ENCODE results near the gene APLF. TPM values are rescaled to one million over a fixed set of nuclear protein-coding genes. Genes with fewer than 3 reads are reported as not detected.

APLF gene
- total and polyA plus RNA-seq, 2 experiments from 2014 or later = 3.0 to 3.7 TPM

DNA sequence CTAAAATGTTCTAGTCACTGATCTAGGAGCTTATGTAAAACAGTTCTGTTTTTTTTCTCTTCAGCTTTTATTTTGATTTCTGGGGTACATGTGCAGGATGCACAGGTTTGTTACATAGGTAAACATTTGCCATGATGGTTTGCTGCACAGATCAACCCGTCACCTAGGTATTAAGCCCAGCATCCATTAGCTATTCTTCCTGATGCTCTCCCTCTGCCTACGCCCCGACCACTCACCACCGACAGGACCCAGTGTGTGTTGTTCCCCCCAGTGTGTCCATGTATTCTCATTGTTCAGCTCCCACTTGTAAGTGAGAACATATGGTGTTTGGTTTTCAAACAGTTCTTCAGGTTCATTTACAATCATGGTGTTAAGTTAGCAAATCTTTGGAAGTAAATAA lies 91.2 kb downstream of the APLF start (continued):
- TF ChIP-seq NANOG (IDR thresholded peaks at IDR 0.05; ENCODE audit: borderline replicate concordance) = no peak

DNA sequence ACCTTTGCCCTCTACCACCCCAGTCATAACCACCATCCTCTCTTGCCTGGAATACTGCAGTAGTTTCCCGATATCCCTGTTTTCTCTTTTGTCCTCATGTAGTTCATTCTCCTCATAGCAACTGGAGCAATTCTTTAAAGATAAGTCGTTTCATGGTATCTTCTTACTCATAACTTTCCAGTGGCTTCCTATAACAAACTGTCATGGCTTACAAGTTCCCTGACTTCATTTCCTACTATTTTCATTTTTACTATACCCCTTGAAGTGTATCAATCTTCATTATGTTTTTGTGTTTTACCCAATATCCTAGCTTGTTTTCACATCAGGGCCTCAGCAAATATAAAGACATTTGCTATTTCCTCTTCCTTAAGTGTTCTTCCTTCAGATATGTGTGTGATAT lies 92.3 kb downstream of the APLF start:
- Mint-ChIP-seq H3K27me3 (ENCODE audit: insufficient read depth, low read depth, poor library complexity) (no peaks in the 10 kb centered on the region), H3K27ac (no peak overlapping the region), H3K4me1 (no peaks in the 10 kb centered on the region), H3K9me3 (no peaks in the 10 kb centered on the region), H3K4me3 (no peak overlapping the region), H3K36me3 (ENCODE audit: low read depth) (no peaks in the 10 kb centered on the region)
- H2AFZ ChIP-seq = no peak overlapping the region
- no peak overlapping the region for H3K27ac ChIP-seq (ENCODE audit: low read depth)
- no peaks in the 10 kb centered on the region for H3K4me1 ChIP-seq (ENCODE audit: insufficient read depth)
- ATAC-seq (no peak), DNase-seq (ENCODE audit: low spot score) (no peak)
- H3K4me2 ChIP-seq = no peak overlapping the region
- no peaks in the 10 kb centered on the region for H3K79me2 ChIP-seq (replicated peaks; ENCODE audit: insufficient read depth)
- no peaks in the 10 kb centered on the region for H3K36me3 ChIP-seq (ENCODE audit: insufficient read depth)
- no peak for TF ChIP-seq EZH2 (IDR thresholded peaks at IDR 0.05; ENCODE audit: low read depth, unreplicated experiment)
- no peak for TF ChIP-seq STAT1 (IDR thresholded peaks at IDR 0.05; ENCODE audit: unreplicated experiment)
- no peak for TF ChIP-seq JUNB (IDR thresholded peaks at IDR 0.05; ENCODE audit: unreplicated experiment)
- TF ChIP-seq ZNF331 (CRISPR knock-in tag; IDR thresholded peaks at IDR 0.05; ENCODE audit: low read depth) = no peak
- TF ChIP-seq, protein P1, sequence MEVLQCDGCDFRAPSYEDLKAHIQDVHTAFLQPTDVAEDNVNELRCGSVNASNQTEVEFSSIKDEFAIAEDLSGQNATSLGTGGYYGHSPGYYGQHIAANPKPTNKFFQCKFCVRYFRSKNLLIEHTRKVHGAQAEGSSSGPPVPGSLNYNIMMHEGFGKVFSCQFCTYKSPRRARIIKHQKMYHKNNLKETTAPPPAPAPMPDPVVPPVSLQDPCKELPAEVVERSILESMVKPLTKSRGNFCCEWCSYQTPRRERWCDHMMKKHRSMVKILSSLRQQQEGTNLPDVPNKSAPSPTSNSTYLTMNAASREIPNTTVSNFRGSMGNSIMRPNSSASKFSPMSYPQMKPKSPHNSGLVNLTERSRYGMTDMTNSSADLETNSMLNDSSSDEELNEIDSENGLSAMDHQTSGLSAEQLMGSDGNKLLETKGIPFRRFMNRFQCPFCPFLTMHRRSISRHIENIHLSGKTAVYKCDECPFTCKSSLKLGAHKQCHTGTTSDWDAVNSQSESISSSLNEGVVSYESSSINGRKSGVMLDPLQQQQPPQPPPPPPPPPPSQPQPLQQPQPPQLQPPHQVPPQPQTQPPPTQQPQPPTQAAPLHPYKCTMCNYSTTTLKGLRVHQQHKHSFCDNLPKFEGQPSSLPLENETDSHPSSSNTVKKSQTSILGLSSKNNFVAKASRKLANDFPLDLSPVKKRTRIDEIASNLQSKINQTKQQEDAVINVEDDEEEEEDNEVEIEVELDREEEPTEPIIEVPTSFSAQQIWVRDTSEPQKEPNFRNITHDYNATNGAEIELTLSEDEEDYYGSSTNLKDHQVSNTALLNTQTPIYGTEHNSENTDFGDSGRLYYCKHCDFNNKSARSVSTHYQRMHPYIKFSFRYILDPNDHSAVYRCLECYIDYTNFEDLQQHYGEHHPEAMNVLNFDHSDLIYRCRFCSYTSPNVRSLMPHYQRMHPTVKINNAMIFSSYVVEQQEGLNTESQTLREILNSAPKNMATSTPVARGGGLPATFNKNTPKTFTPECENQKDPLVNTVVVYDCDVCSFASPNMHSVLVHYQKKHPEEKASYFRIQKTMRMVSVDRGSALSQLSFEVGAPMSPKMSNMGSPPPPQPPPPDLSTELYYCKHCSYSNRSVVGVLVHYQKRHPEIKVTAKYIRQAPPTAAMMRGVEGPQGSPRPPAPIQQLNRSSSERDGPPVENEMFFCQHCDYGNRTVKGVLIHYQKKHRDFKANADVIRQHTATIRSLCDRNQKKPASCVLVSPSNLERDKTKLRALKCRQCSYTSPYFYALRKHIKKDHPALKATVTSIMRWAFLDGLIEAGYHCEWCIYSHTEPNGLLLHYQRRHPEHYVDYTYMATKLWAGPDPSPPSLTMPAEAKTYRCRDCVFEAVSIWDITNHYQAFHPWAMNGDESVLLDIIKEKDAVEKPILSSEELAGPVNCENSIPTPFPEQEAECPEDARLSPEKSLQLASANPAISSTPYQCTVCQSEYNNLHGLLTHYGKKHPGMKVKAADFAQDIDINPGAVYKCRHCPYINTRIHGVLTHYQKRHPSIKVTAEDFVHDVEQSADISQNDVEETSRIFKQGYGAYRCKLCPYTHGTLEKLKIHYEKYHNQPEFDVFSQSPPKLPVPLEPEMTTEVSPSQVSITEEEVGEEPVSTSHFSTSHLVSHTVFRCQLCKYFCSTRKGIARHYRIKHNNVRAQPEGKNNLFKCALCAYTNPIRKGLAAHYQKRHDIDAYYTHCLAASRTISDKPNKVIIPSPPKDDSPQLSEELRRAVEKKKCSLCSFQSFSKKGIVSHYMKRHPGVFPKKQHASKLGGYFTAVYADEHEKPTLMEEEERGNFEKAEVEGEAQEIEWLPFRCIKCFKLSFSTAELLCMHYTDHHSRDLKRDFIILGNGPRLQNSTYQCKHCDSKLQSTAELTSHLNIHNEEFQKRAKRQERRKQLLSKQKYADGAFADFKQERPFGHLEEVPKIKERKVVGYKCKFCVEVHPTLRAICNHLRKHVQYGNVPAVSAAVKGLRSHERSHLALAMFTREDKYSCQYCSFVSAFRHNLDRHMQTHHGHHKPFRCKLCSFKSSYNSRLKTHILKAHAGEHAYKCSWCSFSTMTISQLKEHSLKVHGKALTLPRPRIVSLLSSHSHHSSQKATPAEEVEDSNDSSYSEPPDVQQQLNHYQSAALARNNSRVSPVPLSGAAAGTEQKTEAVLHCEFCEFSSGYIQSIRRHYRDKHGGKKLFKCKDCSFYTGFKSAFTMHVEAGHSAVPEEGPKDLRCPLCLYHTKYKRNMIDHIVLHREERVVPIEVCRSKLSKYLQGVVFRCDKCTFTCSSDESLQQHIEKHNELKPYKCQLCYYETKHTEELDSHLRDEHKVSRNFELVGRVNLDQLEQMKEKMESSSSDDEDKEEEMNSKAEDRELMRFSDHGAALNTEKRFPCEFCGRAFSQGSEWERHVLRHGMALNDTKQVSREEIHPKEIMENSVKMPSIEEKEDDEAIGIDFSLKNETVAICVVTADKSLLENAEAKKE (CRISPR knock-in tag; IDR thresholded peaks at IDR 0.05) = no peak
- TF ChIP-seq, protein P2, sequence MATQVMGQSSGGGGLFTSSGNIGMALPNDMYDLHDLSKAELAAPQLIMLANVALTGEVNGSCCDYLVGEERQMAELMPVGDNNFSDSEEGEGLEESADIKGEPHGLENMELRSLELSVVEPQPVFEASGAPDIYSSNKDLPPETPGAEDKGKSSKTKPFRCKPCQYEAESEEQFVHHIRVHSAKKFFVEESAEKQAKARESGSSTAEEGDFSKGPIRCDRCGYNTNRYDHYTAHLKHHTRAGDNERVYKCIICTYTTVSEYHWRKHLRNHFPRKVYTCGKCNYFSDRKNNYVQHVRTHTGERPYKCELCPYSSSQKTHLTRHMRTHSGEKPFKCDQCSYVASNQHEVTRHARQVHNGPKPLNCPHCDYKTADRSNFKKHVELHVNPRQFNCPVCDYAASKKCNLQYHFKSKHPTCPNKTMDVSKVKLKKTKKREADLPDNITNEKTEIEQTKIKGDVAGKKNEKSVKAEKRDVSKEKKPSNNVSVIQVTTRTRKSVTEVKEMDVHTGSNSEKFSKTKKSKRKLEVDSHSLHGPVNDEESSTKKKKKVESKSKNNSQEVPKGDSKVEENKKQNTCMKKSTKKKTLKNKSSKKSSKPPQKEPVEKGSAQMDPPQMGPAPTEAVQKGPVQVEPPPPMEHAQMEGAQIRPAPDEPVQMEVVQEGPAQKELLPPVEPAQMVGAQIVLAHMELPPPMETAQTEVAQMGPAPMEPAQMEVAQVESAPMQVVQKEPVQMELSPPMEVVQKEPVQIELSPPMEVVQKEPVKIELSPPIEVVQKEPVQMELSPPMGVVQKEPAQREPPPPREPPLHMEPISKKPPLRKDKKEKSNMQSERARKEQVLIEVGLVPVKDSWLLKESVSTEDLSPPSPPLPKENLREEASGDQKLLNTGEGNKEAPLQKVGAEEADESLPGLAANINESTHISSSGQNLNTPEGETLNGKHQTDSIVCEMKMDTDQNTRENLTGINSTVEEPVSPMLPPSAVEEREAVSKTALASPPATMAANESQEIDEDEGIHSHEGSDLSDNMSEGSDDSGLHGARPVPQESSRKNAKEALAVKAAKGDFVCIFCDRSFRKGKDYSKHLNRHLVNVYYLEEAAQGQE (IDR thresholded peaks at IDR 0.05; ENCODE audit: unreplicated experiment) = no peak
- no peak for TF ChIP-seq POLR2AphosphoS5 (IDR thresholded peaks at IDR 0.05; ENCODE audit: low read depth)
- no peak for TF ChIP-seq EZH2phosphoT487 (IDR thresholded peaks at IDR 0.05; ENCODE audit: unreplicated experiment)
- TF ChIP-seq, protein P3, sequence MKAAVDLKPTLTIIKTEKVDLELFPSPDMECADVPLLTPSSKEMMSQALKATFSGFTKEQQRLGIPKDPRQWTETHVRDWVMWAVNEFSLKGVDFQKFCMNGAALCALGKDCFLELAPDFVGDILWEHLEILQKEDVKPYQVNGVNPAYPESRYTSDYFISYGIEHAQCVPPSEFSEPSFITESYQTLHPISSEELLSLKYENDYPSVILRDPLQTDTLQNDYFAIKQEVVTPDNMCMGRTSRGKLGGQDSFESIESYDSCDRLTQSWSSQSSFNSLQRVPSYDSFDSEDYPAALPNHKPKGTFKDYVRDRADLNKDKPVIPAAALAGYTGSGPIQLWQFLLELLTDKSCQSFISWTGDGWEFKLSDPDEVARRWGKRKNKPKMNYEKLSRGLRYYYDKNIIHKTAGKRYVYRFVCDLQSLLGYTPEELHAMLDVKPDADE (IDR thresholded peaks at IDR 0.05) = no peak
- no peak for TF ChIP-seq ZNF114 (CRISPR knock-in tag; IDR thresholded peaks at IDR 0.05)
- TF ChIP-seq, protein P4, sequence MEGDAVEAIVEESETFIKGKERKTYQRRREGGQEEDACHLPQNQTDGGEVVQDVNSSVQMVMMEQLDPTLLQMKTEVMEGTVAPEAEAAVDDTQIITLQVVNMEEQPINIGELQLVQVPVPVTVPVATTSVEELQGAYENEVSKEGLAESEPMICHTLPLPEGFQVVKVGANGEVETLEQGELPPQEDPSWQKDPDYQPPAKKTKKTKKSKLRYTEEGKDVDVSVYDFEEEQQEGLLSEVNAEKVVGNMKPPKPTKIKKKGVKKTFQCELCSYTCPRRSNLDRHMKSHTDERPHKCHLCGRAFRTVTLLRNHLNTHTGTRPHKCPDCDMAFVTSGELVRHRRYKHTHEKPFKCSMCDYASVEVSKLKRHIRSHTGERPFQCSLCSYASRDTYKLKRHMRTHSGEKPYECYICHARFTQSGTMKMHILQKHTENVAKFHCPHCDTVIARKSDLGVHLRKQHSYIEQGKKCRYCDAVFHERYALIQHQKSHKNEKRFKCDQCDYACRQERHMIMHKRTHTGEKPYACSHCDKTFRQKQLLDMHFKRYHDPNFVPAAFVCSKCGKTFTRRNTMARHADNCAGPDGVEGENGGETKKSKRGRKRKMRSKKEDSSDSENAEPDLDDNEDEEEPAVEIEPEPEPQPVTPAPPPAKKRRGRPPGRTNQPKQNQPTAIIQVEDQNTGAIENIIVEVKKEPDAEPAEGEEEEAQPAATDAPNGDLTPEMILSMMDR (conservative IDR thresholded peaks at IDR 0.05; ENCODE audit: low read depth in 2 of 2) = no peak
- no peak for TF ChIP-seq CREB1 (CRISPR knock-in tag; IDR thresholded peaks at IDR 0.05; ENCODE audit: low read depth)
- TF ChIP-seq NANOG (IDR thresholded peaks at IDR 0.05; ENCODE audit: borderline replicate concordance) = no peak
- H3F3A ChIP-seq (replicated peaks; ENCODE audit: low read depth) = no peaks in the 10 kb centered on the region
- no peaks in the 10 kb centered on the region for H4K20me1 ChIP-seq (replicated peaks; ENCODE audit: insufficient read depth)
- no peaks in the 10 kb centered on the region for H3K9me2 ChIP-seq (ENCODE audit: insufficient read depth)
- H3K27me3 ChIP-seq (ENCODE audit: insufficient read depth) = no peaks in the 10 kb centered on the region
- no peak overlapping the region for H3K4me3 ChIP-seq
